Activated T-helper 1 cell treated with anti-CD3 and anti-CD28 coated beads, Interleukin-2, amount 50 U/mL, for 16 hours (primary cell): ENCODE measurements around the gene PSTPIP1.

Source experiments
- DNase-seq, 2 donors: peaks; one replicate each; pipeline ENCODE4 v3.0.0-alpha.2; 2020; ENCODE audit warnings: low read depth in 1 of 2, low spot score in 1 of 2

The PSTPIP1 gene

GRCh38 chr15:77040673-77041072 lies 45.7 kb downstream of the PSTPIP1 start:
- DNase-seq = no peak

- no peak for DNase-seq
These were observed 47.5 kb downstream of the PSTPIP1 start for GRCh38 chr15:77042245-77042919.

GRCh38 chr15:77042955-77043920 lies 48.3 kb downstream of the PSTPIP1 start:
- DNase-seq = no peak

GRCh38 chr15:77044228-77045042 lies 49.5 kb downstream of the PSTPIP1 start:
- no peak for DNase-seq

- DNase-seq = no peak
These were observed 51.1 kb downstream of the PSTPIP1 start for GRCh38 chr15:77045985-77046384.

- DNase-seq = no peak
These were observed 51.9 kb downstream of the PSTPIP1 start for GRCh38 chr15:77046704-77047412.

- DNase-seq = no peak
These were observed 53.4 kb downstream of the PSTPIP1 start for GRCh38 chr15:77048135-77048876.

- no peak for DNase-seq
These were observed 57.6 kb downstream of the PSTPIP1 start for GRCh38 chr15:77052556-77052955.

- DNase-seq = no peak
These were observed 58.8 kb downstream of the PSTPIP1 start for GRCh38 chr15:77053709-77054108.

GRCh38 chr15:77057072-77057471 lies 62.1 kb downstream of the PSTPIP1 start:
- no peak for DNase-seq

- DNase-seq = no peak
These were observed 62.8 kb downstream of the PSTPIP1 start for GRCh38 chr15:77057685-77058084.

- DNase-seq = no peak
These were observed 63.5 kb downstream of the PSTPIP1 start for GRCh38 chr15:77058468-77058867.

GRCh38 chr15:77059786-77060361 lies 64.9 kb downstream of the PSTPIP1 start:
- no peak for DNase-seq

- DNase-seq = no peak
These were observed 65.6 kb downstream of the PSTPIP1 start for GRCh38 chr15:77060546-77060945.

GRCh38 chr15:77063249-77063648 lies 68.3 kb downstream of the PSTPIP1 start:
- no peak for DNase-seq

- no peak for DNase-seq
These were observed 69.1 kb downstream of the PSTPIP1 start for GRCh38 chr15:77064063-77064462.

- DNase-seq = no peak
These were observed 69.8 kb downstream of the PSTPIP1 start for GRCh38 chr15:77064539-77065308.

GRCh38 chr15:77066971-77067690 lies 72.2 kb downstream of the PSTPIP1 start:
- DNase-seq = no peak
